Fibroblast of lung (primary cell): ENCODE data around the gene NFIC. TPM values are rescaled to one million over a fixed set of nuclear protein-coding genes. Genes with fewer than 3 reads are reported as not detected.
"Not testable (repeated sequence)": the region's sequence is repeated elsewhere in the genome, so short reads cannot be mapped to it uniquely, and the experiment has no call there.

Experiments
- DNase-seq, 2 donors: peaks; one replicate each; pipeline versions ENCODE4 v3.0.0 to v3.0.0-alpha.2; 2010; ENCODE audit warnings: low read depth in 2 of 2
- H2AFZ ChIP-seq: 2 replicates; pipeline ENCODE4 v1.5.1; 2012; ENCODE audit warnings: low read length, control low read depth, inconsistent platforms
- H3K27ac ChIP-seq: 2 replicates; pipeline ENCODE4 v1.5.1; 2011; ENCODE audit warnings: low read length, control low read depth; ENCODE audit not compliant: insufficient read depth
- H3K27me3 ChIP-seq: 2 replicates; pipeline ENCODE4 v1.5.1; 2011; ENCODE audit warnings: mild to moderate bottlenecking, low read length; ENCODE audit not compliant: control insufficient read depth, insufficient read depth
- H3K36me3 ChIP-seq: 2 replicates; pipeline ENCODE4 v1.5.1; 2011; ENCODE audit warnings: low read length; ENCODE audit not compliant: control insufficient read depth, insufficient read depth
- H3K4me1 ChIP-seq: 2 replicates; pipeline ENCODE4 v1.5.1; 2011; ENCODE audit warnings: low read length; ENCODE audit not compliant: control insufficient read depth, insufficient read depth; ENCODE audit errors: extremely low read depth
- H3K4me2 ChIP-seq: 2 replicates; pipeline ENCODE4 v1.5.1; 2011; ENCODE audit warnings: low read length, control low read depth; ENCODE audit not compliant: insufficient read depth; ENCODE audit errors: extremely low read depth
- H3K4me3 ChIP-seq, 4 experiments: fragments of 200-600 bp in 1 of 4; sonication (generic) in 1 of 4; replicated peaks in 1 of 4; 2 replicates each; pipeline ENCODE4 v1.5.1; 2011 to 2016; ENCODE audit warnings: low read length in 4 of 4, low read depth in 3 of 4, mild to moderate bottlenecking in 3 of 4, control low read depth in 2 of 4, inconsistent platforms in 1 of 4, mixed read lengths in 1 of 4; ENCODE audit not compliant: insufficient read depth in 1 of 4; ENCODE audit errors: control extremely low read depth in 1 of 4
- H3K79me2 ChIP-seq: 2 replicates; pipeline ENCODE4 v1.5.1; 2012; ENCODE audit warnings: mild to moderate bottlenecking, low read length, inconsistent platforms; ENCODE audit not compliant: control insufficient read depth, insufficient read depth
- H3K9ac ChIP-seq: 2 replicates; pipeline ENCODE4 v1.5.1; 2011; ENCODE audit warnings: mild to moderate bottlenecking, low read length, control low read depth; ENCODE audit not compliant: insufficient read depth
- H3K9me3 ChIP-seq: 2 replicates; pipeline ENCODE4 v1.5.1; 2012; ENCODE audit warnings: low read depth, low read length; ENCODE audit not compliant: control insufficient read depth, insufficient read depth
- H4K20me1 ChIP-seq: 2 replicates; pipeline ENCODE4 v1.5.1; 2011; ENCODE audit warnings: low read length; ENCODE audit not compliant: control insufficient read depth, insufficient read depth; ENCODE audit errors: extremely low read depth
- EZH2 ChIP-seq: IDR thresholded peaks from 2 replicates; pipeline ENCODE4 v1.5.1; 2012; ENCODE audit warnings: low read length, control low read depth, mild to moderate bottlenecking; ENCODE audit errors: missing control alignments
- polyA plus RNA-seq, 2 donors: library from polyadenylated mRNA; depleted of rRNA in 1 of 2; stranded (reverse) in 1 of 2; unstranded in 1 of 2; fragments of >200 nt; gene quantifications; 2 replicates each; pipeline ENCODE4 v1.2.1, GENCODE V29; 2011 to 2012; ENCODE audit warnings: missing spikeins in 1 of 2
- total RNA-seq: library from RNA; depleted of rRNA; stranded (reverse); fragments of >200 nt; gene quantifications from 2 replicates; pipeline ENCODE4 v1.2.1, GENCODE V29; 2014
- TF ChIP-seq, protein P1 (sequence below), 2 donors: IDR thresholded peaks in 1 of 2; conservative IDR thresholded peaks in 1 of 2; 1 replicate in 1 of 2; 2 replicates in 1 of 2; pipeline ENCODE4 v1.5.1; 2011 to 2012; ENCODE audit warnings: low read length in 2 of 2, control low read depth in 1 of 2, inconsistent platforms in 1 of 2, low read depth in 1 of 2, mild to moderate bottlenecking in 1 of 2

The NFIC gene
- total and polyA plus RNA-seq, 2 donors (not counting 1 experiment from before 2014, with no cell fraction given): 7.9 to 66.4 TPM

DNA sequence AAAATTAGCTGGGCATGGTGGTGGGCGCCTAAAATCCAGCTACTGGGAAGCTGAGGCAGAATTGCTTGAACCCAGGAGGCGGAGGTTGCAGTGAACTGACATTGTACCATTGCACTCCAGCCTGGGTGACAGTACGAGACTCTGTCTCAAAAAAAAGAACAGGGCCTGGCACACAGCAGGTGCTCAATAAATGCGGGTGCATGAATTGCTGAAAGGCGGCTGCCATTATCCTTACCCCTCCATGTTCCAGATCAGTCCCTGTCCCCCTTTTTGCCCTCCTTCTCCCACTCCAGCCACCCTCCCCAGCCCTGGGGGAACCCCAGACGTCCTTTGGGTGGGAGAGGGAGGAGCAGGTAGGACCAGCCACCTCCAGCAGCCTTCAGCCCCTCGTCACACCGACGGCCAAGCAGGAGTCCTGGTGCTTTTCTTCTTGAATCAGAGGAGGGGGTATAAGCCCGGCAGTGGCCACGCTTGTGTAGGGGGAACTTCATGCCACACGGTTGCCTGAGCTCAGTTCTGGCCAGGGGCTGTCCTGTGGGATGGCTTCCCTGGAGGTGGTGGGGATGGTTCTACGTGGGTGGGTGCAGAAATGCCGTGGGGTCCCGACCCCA, 20.4 kb upstream of the NFIC start:
- H4K20me1 ChIP-seq: no peaks in the 10 kb centered on the region
- H3K79me2 ChIP-seq: no peaks in the 10 kb centered on the region
- no peaks in the 10 kb centered on the region for H3K36me3 ChIP-seq
- H3K4me3 ChIP-seq: no peak overlapping the region
- no peak for DNase-seq
- peak overlapping the region; percentile 58 for H3K27ac ChIP-seq
- TF ChIP-seq, protein P1, sequence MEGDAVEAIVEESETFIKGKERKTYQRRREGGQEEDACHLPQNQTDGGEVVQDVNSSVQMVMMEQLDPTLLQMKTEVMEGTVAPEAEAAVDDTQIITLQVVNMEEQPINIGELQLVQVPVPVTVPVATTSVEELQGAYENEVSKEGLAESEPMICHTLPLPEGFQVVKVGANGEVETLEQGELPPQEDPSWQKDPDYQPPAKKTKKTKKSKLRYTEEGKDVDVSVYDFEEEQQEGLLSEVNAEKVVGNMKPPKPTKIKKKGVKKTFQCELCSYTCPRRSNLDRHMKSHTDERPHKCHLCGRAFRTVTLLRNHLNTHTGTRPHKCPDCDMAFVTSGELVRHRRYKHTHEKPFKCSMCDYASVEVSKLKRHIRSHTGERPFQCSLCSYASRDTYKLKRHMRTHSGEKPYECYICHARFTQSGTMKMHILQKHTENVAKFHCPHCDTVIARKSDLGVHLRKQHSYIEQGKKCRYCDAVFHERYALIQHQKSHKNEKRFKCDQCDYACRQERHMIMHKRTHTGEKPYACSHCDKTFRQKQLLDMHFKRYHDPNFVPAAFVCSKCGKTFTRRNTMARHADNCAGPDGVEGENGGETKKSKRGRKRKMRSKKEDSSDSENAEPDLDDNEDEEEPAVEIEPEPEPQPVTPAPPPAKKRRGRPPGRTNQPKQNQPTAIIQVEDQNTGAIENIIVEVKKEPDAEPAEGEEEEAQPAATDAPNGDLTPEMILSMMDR (conservative IDR thresholded peaks at IDR 0.05 in 1 of 2, IDR thresholded peaks at IDR 0.05 in 1 of 2; ENCODE audit: low read depth in 1 of 2, low read length in 2 of 2): no peak
- TF ChIP-seq EZH2: no peak
- peak overlapping the region; percentile 36 for H2AFZ ChIP-seq
- H3K27me3 ChIP-seq: no peaks in the 10 kb centered on the region
- peaks cover 13% of the 10 kb centered on the region for H3K4me1 ChIP-seq
- H3K9ac ChIP-seq: no peak overlapping the region
- H3K4me2 ChIP-seq: no peak overlapping the region
- no peaks in the 10 kb centered on the region for H3K9me3 ChIP-seq

DNA sequence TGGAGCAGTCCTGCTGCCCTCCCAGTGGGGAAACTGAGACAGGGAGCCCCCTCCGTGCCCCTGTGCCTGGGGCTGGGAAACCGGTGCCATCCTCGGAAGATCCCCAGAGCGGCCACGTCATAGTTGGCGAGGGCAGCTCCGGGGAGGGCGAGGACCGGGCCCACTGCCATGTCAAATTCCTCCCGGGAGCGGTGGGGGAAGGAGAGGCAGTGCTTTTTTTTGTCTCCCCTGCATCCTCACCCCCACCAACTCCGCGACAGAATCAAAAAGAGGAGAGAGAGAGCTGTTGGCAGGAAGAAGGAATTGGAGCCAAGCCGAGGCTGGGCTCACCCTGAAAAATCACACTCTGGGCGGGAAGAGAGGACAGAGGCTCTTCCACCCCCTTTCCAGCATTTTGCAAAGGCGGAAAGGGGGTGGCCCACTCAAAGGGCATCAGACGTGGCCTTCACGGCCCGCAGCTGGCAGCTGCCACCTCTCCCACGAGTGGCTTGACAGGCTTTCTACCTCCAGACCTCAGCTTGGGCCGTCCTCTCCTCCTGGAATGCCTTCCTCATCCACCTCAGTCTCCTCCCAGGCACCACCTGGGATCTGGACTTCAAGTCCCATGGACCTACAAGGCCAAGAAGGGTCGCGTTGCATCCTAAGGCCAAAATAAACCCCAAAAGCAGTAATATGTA, 19.6 kb upstream of the NFIC start:
- TF ChIP-seq, protein P1 (conservative IDR thresholded peaks at IDR 0.05 in 1 of 2, IDR thresholded peaks at IDR 0.05 in 1 of 2; ENCODE audit: low read depth in 1 of 2, low read length in 2 of 2): no peak
- no peak for TF ChIP-seq EZH2
- Histone ChIP-seq H3K27me3 (no peaks in the 10 kb centered on the region), H4K20me1 (no peaks in the 10 kb centered on the region), H3K9me3 (no peaks in the 10 kb centered on the region), H3K79me2 (no peaks in the 10 kb centered on the region), H3K36me3 (no peaks in the 10 kb centered on the region), H3K4me3 (peak overlapping the region in 1 of 4 experiments; percentile 30), H2AFZ (peak overlapping the region; percentile 60), H3K27ac (peak overlapping the region; percentile 58), H3K4me1 (peaks cover 13% of the 10 kb centered on the region), H3K4me2 (peak overlapping the region; percentile 63), H3K9ac (no peak overlapping the region)
- DNase-seq: peak; percentile 62 to 87

DNA sequence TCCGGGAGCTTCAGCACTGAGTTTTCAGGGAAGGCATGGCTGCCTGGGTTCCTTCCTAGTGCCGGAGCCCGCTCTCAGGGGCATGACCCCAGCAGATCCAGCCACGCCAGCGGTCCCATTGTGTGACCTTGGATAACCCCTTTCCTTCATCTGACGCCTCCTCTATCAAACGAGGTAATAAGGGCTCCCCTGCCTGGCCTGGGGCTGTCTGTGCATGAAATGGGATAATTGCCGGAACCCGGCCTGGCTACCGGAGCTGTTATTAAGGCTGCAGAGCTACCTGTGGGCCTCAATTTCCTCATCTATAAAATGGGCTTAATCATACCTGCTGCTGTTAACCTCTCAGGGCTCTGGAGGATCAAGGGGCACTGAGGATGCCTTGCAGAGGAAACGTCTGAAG, 18.3 kb upstream of the NFIC start:
- Histone ChIP-seq H3K27me3 (no peaks in the 10 kb centered on the region), H3K9me3 (no peaks in the 10 kb centered on the region), H3K4me3 (no peak overlapping the region), H3K4me2 (no peak overlapping the region), H3K36me3 (no peaks in the 10 kb centered on the region), H3K4me1 (peaks cover 11% of the 10 kb centered on the region), H3K27ac (no peak overlapping the region), H2AFZ (no peak overlapping the region), H4K20me1 (no peaks in the 10 kb centered on the region), H3K9ac (no peak overlapping the region), H3K79me2 (no peaks in the 10 kb centered on the region)
- TF ChIP-seq EZH2: no peak
- TF ChIP-seq, protein P1 (conservative IDR thresholded peaks at IDR 0.05 in 1 of 2, IDR thresholded peaks at IDR 0.05 in 1 of 2; ENCODE audit: low read depth in 1 of 2, low read length in 2 of 2): no peak
- DNase-seq: no peak

DNA sequence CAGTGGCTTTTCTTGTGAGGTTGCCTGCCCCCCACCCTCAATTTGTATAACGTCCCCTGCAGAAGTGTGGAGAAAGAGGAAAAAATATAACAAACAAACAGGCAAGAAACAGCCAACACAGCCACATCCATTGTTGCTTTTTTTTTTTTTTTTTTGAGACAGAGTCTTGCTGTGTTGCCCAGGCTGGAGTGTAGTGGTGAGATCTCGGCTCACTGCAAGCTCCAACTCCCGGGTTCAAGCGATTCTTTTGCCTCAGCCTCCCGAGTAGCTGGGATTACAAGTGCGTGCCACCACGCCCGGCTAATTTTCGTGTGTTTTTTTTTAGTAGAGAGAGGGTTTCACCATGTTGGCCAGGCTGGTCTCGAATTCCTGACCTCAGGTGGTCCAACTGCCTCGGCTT, 17.9 kb upstream of the NFIC start:
- H3K4me1 ChIP-seq: peaks cover 10% of the 10 kb centered on the region
- H4K20me1 ChIP-seq, H3K9ac ChIP-seq: not testable (repeated sequence)

More for the DNA sequence above, 17.9 kb upstream of the NFIC start:
- not testable (repeated sequence) for H2AFZ ChIP-seq, H3K4me2 ChIP-seq, H3K4me3 ChIP-seq, H3K9me3 ChIP-seq, H3K27ac ChIP-seq, H3K36me3 ChIP-seq, H3K79me2 ChIP-seq, DNase-seq, H3K27me3 ChIP-seq
